ENCODE data around the gene ACBD5.
A peak's percentile ranks its signal among the peaks of the same experiment; 100 is the strongest.

ACBD5 gene

GRCh38 chr10:27252267-27253000 lies 11.8 kb upstream of the ACBD5 start:
- Histone ChIP-seq H3K4me1 (ENCODE audit: control insufficient read depth in 2 of 2, insufficient read depth in 2 of 2, low read length in 2 of 2) (no peaks in the 10 kb centered on the region), H3K27me3 (ENCODE audit: control insufficient read depth in 2 of 2, insufficient read depth in 2 of 2, low read length in 2 of 2) (peaks cover 0 to 2% of the 10 kb centered on the region in 2 donors), H3K9me3 (ENCODE audit: control insufficient read depth in 2 of 2, low read length in 2 of 2) (no peaks in the 10 kb centered on the region), H3K27ac (ENCODE audit: low read depth in 2 of 2, low read length in 2 of 2) (peak overlapping the region; percentile 74 to 77), H3K9ac (ENCODE audit: low read depth in 1 of 2, low read length in 2 of 2) (peak overlapping the region; percentile 52 to 86), H3K36me3 (ENCODE audit: control insufficient read depth in 2 of 2, insufficient read depth in 2 of 2, low read length in 2 of 2) (no peaks in the 10 kb centered on the region), H3K4me3 (ENCODE audit: low read length in 2 of 2) (peak overlapping the region; percentile 66)

GRCh38 chr10:27251554-27251953 lies 11.0 kb upstream of the ACBD5 start:
- Histone ChIP-seq H3K9me3 (ENCODE audit: control insufficient read depth in 2 of 2, low read length in 2 of 2) (no peaks in the 10 kb centered on the region), H3K36me3 (ENCODE audit: control insufficient read depth in 2 of 2, insufficient read depth in 2 of 2, low read length in 2 of 2) (no peaks in the 10 kb centered on the region), H3K27ac (ENCODE audit: low read depth in 2 of 2, low read length in 2 of 2) (no peak overlapping the region), H3K4me3 (ENCODE audit: low read length in 2 of 2) (no peak overlapping the region), H3K27me3 (ENCODE audit: control insufficient read depth in 2 of 2, insufficient read depth in 2 of 2, low read length in 2 of 2) (no peaks in the 10 kb centered on the region), H3K4me1 (ENCODE audit: control insufficient read depth in 2 of 2, insufficient read depth in 2 of 2, low read length in 2 of 2) (no peaks in the 10 kb centered on the region), H3K9ac (ENCODE audit: low read depth in 1 of 2, low read length in 2 of 2) (no peak overlapping the region)

- H3K27ac ChIP-seq (ENCODE audit: low read depth in 2 of 2, low read length in 2 of 2) = no peak overlapping the region
Observed at GRCh38 chr10:27248215-27248614, 7.6 kb upstream of the ACBD5 start.

GRCh38 chr10:27247441-27247840 lies 6.8 kb upstream of the ACBD5 start:
- H3K9me3 ChIP-seq (ENCODE audit: control insufficient read depth in 2 of 2, low read length in 2 of 2) = no peaks in the 10 kb centered on the region
- no peak overlapping the region for H3K4me3 ChIP-seq (ENCODE audit: low read length in 2 of 2)
- no peak overlapping the region for H3K27ac ChIP-seq (ENCODE audit: low read depth in 2 of 2, low read length in 2 of 2)

More at GRCh38 chr10:27248215-27248614, 7.6 kb upstream of the ACBD5 start:
- H3K4me1 ChIP-seq (ENCODE audit: control insufficient read depth in 2 of 2, insufficient read depth in 2 of 2, low read length in 2 of 2) = peaks cover 6 to 7% of the 10 kb centered on the region in 2 donors
- no peaks in the 10 kb centered on the region for H3K9me3 ChIP-seq (ENCODE audit: control insufficient read depth in 2 of 2, low read length in 2 of 2)
- no peaks in the 10 kb centered on the region for H3K36me3 ChIP-seq (ENCODE audit: control insufficient read depth in 2 of 2, insufficient read depth in 2 of 2, low read length in 2 of 2)
- H3K4me3 ChIP-seq (ENCODE audit: low read length in 2 of 2) = no peak overlapping the region
- no peak overlapping the region for H3K9ac ChIP-seq (ENCODE audit: low read depth in 1 of 2, low read length in 2 of 2)
- no peaks in the 10 kb centered on the region for H3K27me3 ChIP-seq (ENCODE audit: control insufficient read depth in 2 of 2, insufficient read depth in 2 of 2, low read length in 2 of 2)

GRCh38 chr10:27247006-27247405 lies 6.4 kb upstream of the ACBD5 start:
- no peak overlapping the region for H3K4me3 ChIP-seq (ENCODE audit: low read length in 2 of 2)
- no peaks in the 10 kb centered on the region for H3K27me3 ChIP-seq (ENCODE audit: control insufficient read depth in 2 of 2, insufficient read depth in 2 of 2, low read length in 2 of 2)
- H3K9me3 ChIP-seq (ENCODE audit: control insufficient read depth in 2 of 2, low read length in 2 of 2) = no peaks in the 10 kb centered on the region
- H3K36me3 ChIP-seq (ENCODE audit: control insufficient read depth in 2 of 2, insufficient read depth in 2 of 2, low read length in 2 of 2) = no peaks in the 10 kb centered on the region
- H3K27ac ChIP-seq (ENCODE audit: low read depth in 2 of 2, low read length in 2 of 2) = no peak overlapping the region
- peaks cover 9 to 14% of the 10 kb centered on the region in 2 donors for H3K4me1 ChIP-seq (ENCODE audit: control insufficient read depth in 2 of 2, insufficient read depth in 2 of 2, low read length in 2 of 2)
- no peak overlapping the region for H3K9ac ChIP-seq (ENCODE audit: low read depth in 1 of 2, low read length in 2 of 2)

More at GRCh38 chr10:27247441-27247840, 6.8 kb upstream of the ACBD5 start:
- no peaks in the 10 kb centered on the region for H3K36me3 ChIP-seq (ENCODE audit: control insufficient read depth in 2 of 2, insufficient read depth in 2 of 2, low read length in 2 of 2)
- H3K4me1 ChIP-seq (ENCODE audit: control insufficient read depth in 2 of 2, insufficient read depth in 2 of 2, low read length in 2 of 2) = peaks cover 9 to 14% of the 10 kb centered on the region in 2 donors
- no peak overlapping the region for H3K9ac ChIP-seq (ENCODE audit: low read depth in 1 of 2, low read length in 2 of 2)
- no peaks in the 10 kb centered on the region for H3K27me3 ChIP-seq (ENCODE audit: control insufficient read depth in 2 of 2, insufficient read depth in 2 of 2, low read length in 2 of 2)

- H3K4me1 ChIP-seq (ENCODE audit: control insufficient read depth in 2 of 2, insufficient read depth in 2 of 2, low read length in 2 of 2) = peaks cover 15 to 21% of the 10 kb centered on the region in 2 donors
- H3K27ac ChIP-seq (ENCODE audit: low read depth in 2 of 2, low read length in 2 of 2) = no peak overlapping the region
Observed at GRCh38 chr10:27245836-27246235, 5.2 kb upstream of the ACBD5 start.

GRCh38 chr10:27244976-27245375 lies 4.4 kb upstream of the ACBD5 start:
- no peak overlapping the region for H3K4me3 ChIP-seq (ENCODE audit: low read length in 2 of 2)
- H3K36me3 ChIP-seq (ENCODE audit: control insufficient read depth in 2 of 2, insufficient read depth in 2 of 2, low read length in 2 of 2) = no peaks in the 10 kb centered on the region
- H3K27me3 ChIP-seq (ENCODE audit: control insufficient read depth in 2 of 2, insufficient read depth in 2 of 2, low read length in 2 of 2) = no peaks in the 10 kb centered on the region
- no peak overlapping the region for H3K27ac ChIP-seq (ENCODE audit: low read depth in 2 of 2, low read length in 2 of 2)
- no peak overlapping the region for H3K9ac ChIP-seq (ENCODE audit: low read depth in 1 of 2, low read length in 2 of 2)
- peaks cover 15 to 21% of the 10 kb centered on the region in 2 donors for H3K4me1 ChIP-seq (ENCODE audit: control insufficient read depth in 2 of 2, insufficient read depth in 2 of 2, low read length in 2 of 2)
- no peaks in the 10 kb centered on the region for H3K9me3 ChIP-seq (ENCODE audit: control insufficient read depth in 2 of 2, low read length in 2 of 2)

More at GRCh38 chr10:27245836-27246235, 5.2 kb upstream of the ACBD5 start:
- Histone ChIP-seq H3K9me3 (ENCODE audit: control insufficient read depth in 2 of 2, low read length in 2 of 2) (no peaks in the 10 kb centered on the region), H3K27me3 (ENCODE audit: control insufficient read depth in 2 of 2, insufficient read depth in 2 of 2, low read length in 2 of 2) (no peaks in the 10 kb centered on the region), H3K9ac (ENCODE audit: low read depth in 1 of 2, low read length in 2 of 2) (no peak overlapping the region), H3K36me3 (ENCODE audit: control insufficient read depth in 2 of 2, insufficient read depth in 2 of 2, low read length in 2 of 2) (no peaks in the 10 kb centered on the region), H3K4me3 (ENCODE audit: low read length in 2 of 2) (no peak overlapping the region)

GRCh38 chr10:27242951-27243551 lies 2.5 kb upstream of the ACBD5 start:
- Histone ChIP-seq H3K27me3 (ENCODE audit: control insufficient read depth in 2 of 2, insufficient read depth in 2 of 2, low read length in 2 of 2) (no peaks in the 10 kb centered on the region), H3K27ac (ENCODE audit: low read depth in 2 of 2, low read length in 2 of 2) (peak overlapping the region; percentile 93 to 98), H3K9me3 (ENCODE audit: control insufficient read depth in 2 of 2, low read length in 2 of 2) (no peaks in the 10 kb centered on the region), H3K36me3 (ENCODE audit: control insufficient read depth in 2 of 2, insufficient read depth in 2 of 2, low read length in 2 of 2) (no peaks in the 10 kb centered on the region), H3K9ac (ENCODE audit: low read depth in 1 of 2, low read length in 2 of 2) (peak overlapping the region; percentile 60 to 89), H3K4me1 (ENCODE audit: control insufficient read depth in 2 of 2, insufficient read depth in 2 of 2, low read length in 2 of 2) (peaks cover 21 to 26% of the 10 kb centered on the region in 2 donors), H3K4me3 (ENCODE audit: low read length in 2 of 2) (peak overlapping the region; percentile 83 to 97)

GRCh38 chr10:27242473-27242950 lies 1.9 kb upstream of the ACBD5 start:
- Histone ChIP-seq H3K27me3 (ENCODE audit: control insufficient read depth in 2 of 2, insufficient read depth in 2 of 2, low read length in 2 of 2) (no peaks in the 10 kb centered on the region), H3K4me3 (ENCODE audit: low read length in 2 of 2) (peak overlapping the region; percentile 83 to 97), H3K9ac (ENCODE audit: low read depth in 1 of 2, low read length in 2 of 2) (peak overlapping the region; percentile 60 to 89), H3K27ac (ENCODE audit: low read depth in 2 of 2, low read length in 2 of 2) (peak overlapping the region; percentile 93 to 98), H3K9me3 (ENCODE audit: control insufficient read depth in 2 of 2, low read length in 2 of 2) (no peaks in the 10 kb centered on the region), H3K36me3 (ENCODE audit: control insufficient read depth in 2 of 2, insufficient read depth in 2 of 2, low read length in 2 of 2) (no peaks in the 10 kb centered on the region), H3K4me1 (ENCODE audit: control insufficient read depth in 2 of 2, insufficient read depth in 2 of 2, low read length in 2 of 2) (peaks cover 21 to 26% of the 10 kb centered on the region in 2 donors)

Measured in mucosa of rectum (tissue), 2 donors.